GM19397 (cell line): ENCODE measurements around the gene SLC22A2.
"Not testable (repeated sequence)": the region's sequence is repeated elsewhere in the genome, so short reads cannot be mapped to it uniquely, and the experiment has no call there.

Experiments used
- ATAC-seq: cut with Tn5 transposase; IDR thresholded peaks from one replicate; pipeline ENCODE4 v1.9.1; 2021; ENCODE audit warnings: mild to moderate bottlenecking, moderate library complexity; ENCODE audit not compliant: unreplicated experiment

The SLC22A2 gene

DNA sequence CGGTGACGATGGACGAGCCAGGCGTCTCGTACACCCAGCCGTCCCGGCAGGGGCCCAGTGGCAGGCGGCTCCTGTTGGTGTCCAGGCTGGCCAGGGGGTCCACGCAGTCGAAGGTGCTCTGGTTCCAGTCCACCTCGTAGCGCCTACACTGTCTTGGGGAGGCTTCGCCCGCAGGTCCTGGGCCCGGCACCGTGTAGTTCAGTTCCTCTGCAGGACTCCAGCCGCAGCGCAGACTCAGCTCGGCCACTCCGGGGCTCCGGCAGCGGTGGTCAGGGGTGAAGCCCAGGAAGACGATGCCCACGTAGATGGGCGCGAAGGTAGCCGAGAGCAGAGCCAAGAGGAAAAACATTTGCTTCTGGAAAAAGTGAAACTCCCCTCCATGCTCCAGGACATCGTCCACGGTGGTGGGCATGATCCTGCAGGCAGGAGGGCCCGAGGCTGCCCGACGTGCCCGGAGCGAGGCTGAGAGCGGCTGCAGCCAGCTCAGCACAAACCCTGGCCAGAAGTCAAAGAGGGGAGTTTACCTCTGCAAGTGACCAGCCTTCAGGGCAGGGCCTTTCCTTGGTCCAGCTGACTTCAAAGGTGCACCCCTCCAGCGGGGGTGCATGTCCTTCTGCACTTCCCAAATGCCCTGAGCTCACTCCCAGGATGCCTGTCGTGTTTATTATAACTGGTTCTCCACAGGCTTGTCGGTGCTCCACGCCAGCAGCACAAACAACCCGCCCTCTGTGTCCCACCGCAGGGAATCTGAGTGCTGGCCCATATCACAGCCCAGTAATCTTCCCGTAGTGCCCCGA lies at the start of gene SLC22A2:
TSS of gene SLC22A2 (minus strand) at position 476 of the 797 bp plus-strand sequence. CDS start at position 412, 64 bp downstream.
- no peak for ATAC-seq

DNA sequence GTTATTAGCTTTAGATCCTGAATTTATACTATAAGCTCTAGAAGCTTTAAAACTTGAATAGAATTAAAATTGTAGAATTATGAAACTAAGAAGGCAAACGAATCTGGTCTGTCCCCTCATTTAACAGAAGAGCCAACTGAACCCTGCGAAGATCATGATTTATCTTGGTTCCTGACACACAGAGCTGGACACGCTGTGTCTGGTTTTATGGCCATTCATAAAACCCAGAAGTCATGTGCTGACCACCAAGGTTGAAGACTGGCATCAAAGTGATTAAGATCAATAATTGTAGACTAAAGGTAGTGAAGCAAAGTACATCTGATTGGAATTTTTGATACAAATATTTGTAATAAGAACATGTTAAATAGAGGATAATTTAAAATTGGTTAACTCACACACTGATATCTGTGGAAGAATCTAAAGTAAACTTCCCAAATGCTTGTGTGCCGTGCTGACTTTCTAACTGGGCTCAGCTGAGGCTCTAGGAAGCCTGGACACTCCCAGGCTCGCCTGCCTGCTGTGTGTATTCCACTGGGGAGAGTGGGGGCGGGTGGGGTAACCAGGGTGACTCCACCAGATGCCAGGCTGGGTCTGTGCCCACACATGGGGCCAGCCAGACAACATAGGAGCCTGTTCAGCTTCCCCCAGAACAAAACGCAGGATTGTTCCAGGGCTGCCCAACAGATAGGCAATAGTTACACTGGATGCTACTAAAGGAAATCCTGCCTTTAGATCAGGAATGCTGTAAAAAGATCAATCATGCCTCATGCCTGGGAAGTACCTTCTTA lies 47.5 kb upstream of the SLC22A2 start:
- no peak for ATAC-seq

DNA sequence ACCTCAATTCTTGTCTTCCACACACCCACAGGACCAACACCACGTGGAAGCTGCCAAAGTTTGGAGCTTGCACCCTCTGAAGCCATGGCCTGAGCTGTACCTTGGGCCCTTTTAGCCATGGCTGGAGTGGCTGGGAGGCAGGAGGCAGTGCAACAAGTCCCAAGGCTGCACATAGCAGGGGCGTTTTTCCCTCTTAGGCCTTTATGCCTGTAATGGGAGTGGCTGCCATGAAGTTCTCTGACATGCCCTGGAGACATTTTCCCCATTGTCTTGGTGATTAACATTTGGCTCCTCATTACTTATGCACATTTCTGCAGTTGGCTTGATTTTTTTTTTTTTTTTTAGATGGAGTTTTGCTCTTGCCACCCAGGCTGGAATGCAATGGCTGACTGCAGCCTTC lies 45.2 kb upstream of the SLC22A2 start:
- no peak for ATAC-seq

DNA sequence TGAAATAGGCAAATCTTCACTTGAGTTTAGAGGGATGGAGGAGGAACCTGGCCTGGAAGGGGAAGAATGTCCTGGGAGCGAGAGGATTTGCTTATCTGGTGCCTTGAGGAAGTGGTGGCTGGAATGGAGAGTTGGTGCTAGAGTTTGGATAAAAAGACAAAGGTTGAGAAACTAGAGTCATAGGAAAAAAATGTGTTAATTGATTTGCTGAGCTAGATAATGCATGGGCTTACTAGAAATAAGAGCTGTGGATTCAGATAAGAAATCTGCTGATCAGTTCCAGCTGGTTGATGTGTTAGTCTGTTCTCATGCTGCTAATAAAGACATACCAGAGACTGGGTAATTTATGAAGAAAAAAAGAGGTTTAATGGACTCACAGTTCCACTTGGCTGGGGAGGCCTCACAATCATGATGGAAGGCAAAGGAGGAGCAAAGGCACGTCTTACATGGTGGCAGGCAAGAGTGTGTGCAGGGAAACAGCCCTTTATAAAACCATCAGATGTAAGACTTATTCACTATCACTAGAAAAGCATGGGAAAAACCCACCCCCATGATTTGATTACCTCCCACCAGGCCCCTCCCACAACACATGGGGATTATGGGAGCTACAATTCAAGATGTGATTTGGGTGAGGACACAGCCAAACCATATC lies 43.9 kb upstream of the SLC22A2 start:
- ATAC-seq = not testable (repeated sequence)

DNA sequence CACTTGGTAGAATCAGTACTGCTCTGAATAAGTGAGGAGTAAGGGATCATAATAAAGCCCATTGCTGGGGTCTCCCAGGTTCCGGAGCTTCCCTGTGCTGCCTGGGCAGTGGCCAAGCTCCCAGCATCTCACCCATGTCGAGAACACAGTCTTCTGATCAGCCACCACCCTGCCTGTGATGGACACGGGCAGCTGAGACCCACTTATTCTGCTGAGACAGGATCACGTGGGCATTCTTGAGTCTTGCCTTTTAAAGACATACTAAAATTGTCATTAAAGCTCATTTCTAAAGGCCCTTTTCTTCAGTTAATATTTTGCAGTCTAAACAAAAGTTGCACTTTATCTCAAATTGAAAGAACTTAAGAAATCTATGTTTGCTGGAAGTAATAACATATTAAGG lies 42.7 kb upstream of the SLC22A2 start:
- ATAC-seq = no peak

DNA sequence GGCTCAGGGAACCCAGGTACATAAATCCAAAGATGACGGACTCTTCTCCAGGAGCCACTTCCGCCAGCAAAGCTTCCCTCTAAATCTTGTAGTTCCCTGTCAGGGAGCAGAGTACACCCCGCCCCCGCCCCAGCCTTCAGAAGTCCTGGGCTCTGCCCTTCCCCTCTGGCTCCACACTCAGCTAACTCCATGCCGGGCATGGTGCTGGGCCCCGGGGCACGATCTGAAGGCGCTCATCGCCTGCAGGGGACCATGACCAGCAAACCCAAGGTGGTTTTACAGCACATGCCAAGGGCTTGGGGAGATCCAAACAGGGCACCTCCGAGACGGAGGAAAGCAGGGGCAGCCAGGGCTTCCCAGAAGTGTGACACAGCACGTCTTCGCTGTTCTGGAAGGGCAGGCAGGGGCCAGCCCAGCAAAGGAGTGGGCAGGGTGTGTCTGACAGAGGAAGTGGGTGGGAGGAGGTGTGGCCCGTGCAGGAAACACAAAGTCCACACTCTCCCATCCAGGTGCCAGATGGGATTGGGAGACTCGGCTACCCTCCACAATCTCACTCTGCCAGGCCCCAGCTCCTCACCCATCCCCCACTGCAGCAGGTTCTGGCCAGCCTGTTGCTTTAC lies 41.6 kb upstream of the SLC22A2 start:
- ATAC-seq = no peak

DNA sequence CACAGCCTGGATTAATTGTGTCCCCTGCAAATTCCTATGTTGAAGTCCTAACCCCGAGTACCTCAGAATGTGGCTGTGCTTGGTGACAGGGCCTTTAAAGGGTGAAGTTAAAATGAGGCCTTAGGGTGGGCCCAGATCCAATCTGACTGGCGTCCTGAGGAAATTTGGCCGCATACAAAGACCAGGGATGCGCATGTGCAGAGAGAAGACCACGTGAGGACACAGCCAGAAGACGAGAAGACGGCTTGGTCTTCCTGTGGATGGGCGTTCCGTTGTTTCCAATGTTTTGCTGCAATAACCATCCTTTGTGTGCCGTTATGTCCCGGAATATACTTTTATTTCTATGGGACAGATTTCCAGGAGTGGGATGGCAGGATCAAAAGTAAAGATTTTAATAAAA lies 40.9 kb upstream of the SLC22A2 start:
- no peak for ATAC-seq

DNA sequence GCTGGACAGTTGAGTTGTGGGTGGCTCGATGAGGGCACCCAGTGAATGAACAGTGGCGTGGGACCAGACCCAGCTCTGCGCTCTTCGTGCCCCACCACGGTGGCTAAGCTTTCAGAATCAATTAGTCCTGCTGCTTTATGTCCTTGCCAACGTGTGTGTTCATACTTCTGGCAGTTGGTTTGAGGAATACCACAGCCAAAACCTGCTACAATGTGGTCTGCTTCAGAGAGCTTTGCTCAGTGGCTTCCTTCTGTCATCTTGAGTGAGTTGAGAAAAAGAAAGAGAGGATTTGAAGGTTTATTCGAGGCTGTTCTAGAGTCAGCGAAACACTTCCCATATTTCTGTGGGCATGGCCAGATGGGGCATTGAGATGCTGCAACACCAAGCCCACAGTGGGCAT lies 39.5 kb upstream of the SLC22A2 start:
- ATAC-seq = no peak

DNA sequence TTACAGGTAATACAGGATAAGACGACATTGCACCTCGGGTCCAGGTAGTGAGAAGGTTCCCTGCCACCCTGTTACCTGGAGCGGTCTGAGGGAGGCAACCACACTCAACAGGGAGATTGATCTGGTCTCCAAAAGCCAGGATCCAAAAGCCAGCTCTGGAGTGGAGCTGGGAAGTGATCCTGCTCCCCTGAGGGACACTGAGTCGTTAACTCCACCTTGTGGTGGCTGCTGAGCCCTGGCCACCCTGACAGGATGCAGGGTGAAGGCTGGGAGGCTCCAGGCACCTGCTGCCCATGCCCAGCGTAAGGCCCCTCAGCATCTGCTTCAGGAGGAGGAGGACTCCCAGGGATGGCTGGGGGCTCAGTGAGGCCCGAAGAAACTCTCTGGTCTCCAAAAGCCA lies 38.7 kb upstream of the SLC22A2 start:
- no peak for ATAC-seq

DNA sequence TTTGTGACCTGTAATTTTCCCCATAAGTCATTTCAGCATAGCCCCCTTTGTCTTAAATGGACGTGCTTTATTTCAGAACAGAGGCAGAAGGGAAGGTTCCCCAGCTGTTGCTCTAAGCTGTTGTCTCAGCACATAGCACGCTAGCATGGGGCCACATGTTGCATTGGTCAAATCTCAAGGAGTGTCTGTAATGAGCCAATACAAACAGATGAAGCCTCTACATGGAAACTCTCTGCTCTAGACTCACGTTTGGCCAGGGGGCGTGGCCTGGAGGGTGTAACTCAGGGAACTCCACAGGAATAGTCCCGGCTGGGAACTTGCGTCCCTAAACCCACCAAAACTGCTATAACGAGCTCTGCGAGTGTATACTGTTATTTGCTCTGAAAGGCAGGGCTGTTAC lies 35.2 kb upstream of the SLC22A2 start:
- ATAC-seq = no peak

DNA sequence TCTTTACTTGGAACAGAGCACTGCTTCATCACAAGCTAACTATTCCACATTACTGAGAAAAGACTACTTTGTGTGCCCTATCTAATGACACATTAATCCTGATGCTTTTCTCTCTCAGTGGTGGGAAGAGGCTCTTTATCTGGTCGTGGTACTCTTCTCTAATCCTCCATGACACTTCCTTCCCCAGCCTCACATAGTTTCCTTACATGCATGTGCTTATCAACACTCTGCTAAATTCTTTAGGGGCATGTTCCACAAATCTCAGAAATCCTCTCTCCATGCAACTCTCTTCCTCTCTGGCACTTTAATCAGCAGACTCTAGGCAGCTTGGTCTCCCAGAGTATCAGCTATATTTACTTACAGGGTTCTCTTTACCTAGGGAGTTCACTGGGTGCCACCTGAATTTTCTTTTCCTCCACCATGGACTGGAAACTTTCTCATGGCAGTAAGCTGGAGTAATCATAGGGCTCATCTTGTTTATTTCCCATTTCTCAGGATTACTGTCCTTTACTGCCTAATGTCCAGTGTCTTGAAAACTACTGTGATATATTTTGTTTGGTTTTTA lies 27.0 kb upstream of the SLC22A2 start:
- ATAC-seq = no peak

DNA sequence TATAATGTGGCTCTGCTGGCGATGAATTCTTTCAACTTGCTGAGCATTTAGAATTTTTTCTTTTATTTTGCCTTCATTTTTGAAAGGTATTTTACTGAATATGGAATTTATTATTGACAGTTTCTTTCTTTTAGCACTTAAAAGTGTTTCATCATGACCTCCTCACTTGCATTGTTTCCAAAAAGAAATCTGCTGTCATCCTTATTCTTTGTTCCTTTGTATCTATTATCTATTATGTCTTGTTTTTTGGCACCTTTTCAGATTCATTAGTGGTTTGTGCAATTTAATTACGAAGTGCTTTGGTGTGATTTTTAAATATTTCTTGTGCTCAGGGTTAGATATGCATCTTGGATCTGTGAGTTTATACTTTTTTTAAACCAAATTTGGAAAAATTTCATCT lies 26.0 kb upstream of the SLC22A2 start:
- ATAC-seq = no peak

DNA sequence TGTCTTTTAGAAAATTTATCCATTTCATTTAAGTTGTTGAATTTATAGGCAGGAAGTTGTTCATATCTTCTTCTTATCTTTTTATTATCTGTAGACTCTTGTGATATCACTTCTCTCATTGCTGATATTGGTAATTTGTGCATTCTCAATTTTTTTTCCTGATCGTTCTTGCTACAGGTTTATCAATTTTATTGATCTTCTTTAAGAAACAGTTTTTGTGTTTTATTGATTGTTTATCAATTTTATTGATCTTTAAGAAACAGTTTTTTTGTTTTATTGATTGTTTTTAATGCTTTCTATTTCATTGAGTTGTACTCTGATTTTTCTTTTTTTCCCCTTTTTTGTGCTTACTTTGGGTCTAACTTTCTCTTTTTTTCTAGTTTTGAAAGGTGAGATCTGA lies 23.8 kb upstream of the SLC22A2 start:
- no peak for ATAC-seq

DNA sequence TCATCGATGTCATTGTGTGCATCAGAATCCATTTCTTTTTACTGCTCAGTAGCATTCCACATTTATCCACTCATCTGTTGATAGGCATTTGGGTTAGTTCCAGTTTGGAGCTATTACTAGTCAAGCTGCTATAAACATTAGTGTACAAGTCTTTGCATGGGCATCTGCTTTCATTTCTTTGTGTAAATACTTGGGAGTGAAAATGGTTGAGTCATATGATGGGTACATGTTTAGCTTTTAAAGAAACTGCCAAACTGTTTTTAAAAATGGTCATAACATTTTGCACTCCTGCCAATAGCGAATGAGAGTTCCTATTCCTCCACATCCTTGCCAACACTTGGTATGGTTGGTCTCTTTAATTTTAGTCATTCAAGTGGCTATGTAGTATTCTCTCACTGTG lies 21.2 kb upstream of the SLC22A2 start:
- no peak for ATAC-seq

DNA sequence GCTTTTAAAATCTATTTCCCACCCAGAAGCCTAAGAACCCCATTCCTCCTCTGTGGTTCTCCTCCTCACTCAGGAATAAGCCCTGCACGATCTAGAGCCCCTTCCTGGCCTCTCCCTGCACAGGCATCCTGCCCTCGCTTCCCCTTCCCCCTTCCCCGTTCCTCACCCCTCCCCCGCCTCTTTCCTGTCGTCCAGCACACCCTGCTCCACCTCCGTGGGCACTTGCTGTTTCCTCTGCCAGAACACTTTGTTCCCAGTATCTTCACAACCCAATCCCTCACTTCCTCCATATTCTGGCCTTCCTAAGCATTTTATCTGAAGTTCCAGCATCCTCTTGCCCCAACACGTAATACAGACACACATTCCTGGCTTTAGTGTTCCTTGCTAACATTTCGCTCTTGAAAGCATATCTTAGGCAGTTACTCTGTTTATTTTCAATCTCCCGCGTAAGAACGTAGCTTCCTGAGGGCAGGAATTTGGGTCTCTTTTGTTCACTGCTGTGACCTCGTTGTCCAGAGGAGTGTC lies 20.2 kb upstream of the SLC22A2 start:
- ATAC-seq = no peak

DNA sequence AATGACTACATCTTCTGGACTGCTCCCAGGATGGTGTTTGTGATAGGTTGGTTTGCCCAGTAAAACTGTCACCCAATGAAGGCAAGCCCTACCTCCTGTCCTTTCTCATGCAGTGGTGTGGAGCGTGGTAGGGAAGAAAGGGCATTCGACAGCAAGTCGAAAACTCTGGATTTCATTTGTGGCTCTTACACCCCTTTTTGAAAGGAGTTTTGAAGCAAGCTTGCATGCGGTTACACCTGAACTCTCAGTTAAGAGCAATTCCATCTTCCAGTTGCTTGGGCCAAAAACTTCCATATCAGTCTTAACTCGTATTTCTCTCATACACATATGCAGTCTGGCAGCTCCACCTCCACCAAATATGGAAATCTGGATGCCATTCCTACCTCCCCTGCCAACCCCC lies 19.7 kb upstream of the SLC22A2 start:
- no peak for ATAC-seq

DNA sequence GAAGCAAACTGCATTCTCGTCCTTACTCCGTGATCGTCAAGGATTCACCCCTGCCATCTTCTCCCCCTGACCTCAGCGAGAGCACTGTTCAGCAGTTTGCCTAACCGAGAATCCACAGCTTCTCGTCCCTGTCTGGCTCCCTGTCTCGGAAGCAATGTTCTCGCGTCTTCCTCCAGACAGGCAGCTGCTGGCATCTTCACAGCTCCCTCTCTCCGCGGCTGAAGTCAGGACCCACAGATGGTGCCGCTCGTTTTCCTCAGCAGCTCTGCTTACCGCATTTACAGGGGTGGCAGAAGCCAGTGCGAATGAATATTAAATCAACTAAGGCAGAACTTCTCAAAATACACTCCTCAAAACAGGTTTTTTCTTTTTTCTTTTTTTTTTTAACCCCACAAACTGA lies 18.9 kb upstream of the SLC22A2 start:
- no peak for ATAC-seq

DNA sequence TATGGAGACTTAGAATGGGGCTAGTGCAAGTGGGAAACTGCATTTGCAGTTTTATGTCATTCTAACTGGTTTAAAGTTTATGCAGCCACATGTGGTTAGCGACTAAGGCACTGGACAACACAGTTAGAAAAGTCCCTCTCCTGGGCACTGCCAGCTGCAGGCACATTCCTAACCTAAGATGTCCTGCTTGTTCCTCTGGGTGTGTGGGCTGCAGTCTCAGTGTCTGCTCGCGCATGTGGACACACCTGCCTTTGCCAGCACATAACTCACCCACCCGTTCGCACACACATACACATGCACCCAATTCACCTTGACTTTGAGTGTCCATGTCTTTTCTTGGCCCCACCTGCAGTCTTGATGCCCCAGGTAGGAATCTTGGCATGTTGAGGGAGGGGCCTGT lies 18.5 kb upstream of the SLC22A2 start:
- no peak for ATAC-seq

DNA sequence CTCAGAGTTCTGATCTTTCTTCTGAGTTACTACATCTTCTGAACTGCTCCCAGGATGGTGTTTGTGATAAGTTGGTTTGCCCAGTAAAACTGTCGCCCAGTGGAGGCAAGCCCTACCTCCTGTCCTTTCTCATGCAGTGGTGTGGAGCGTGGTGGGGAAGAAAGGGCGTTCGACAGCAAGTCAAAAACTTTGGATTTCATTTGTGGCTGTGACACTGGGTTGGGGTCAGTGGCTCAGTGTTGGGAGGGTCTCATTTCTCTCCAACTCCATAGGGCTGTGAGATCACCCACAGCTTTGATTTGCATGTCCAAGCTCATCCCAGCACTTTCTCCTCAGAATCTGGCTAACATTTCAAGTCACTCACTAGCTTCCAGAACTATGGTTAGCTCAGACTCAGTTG lies 17.5 kb upstream of the SLC22A2 start:
- ATAC-seq = no peak

DNA sequence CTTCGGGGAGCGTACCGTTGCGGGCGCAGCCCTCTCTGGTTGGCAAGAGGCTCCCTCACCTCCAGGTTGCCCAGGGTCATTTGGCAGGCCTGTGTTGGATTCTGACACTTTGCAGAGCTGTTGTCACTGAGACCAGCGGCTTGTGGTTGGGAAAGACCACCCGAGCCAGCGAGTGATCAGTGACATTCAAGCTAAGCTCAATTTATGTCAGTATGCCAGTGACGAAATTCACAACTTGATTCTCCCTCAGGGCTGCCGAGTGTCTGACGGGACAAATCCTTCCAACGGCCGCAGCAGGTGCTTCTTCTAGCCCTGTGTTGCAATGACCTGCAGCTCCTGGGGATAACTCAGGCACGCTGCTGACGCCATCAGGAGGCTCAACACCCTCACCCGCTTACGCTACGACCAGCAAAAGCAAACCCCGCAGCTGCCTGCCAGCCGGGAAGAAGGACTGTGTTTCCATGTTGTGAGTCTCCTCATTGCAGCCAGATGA lies 16.9 kb upstream of the SLC22A2 start:
- no peak for ATAC-seq
